VCaP (cell line): Measurements from ENCODE around the gene TMCC2.

Experiments
- H3K27ac ChIP-seq: fragments of 450-650 bp; 2 replicates; pipeline ENCODE4 v1.5.1; 2017
- CTCF ChIP-seq: fragments of 450-650 bp; conservative IDR thresholded peaks from 2 replicates; pipeline ENCODE4 v1.5.1; 2017; ENCODE audit warnings: mild to moderate bottlenecking, moderate library complexity

The TMCC2 gene

GRCh38 chr1:205321959-205322283 is 94.2 kb downstream of the TMCC2 start:
- peak overlapping the region; percentile 89 for H3K27ac ChIP-seq
- TF ChIP-seq CTCF, result no peak
